Stimulated activated CD8-positive, alpha-beta memory T cell treated with anti-CD3 and anti-CD28 coated beads, Interleukin-7, amount 100 ng/mL, for 4 hours (primary cell): Measurements from ENCODE around the gene CCDC60.

Source experiments
- DNase-seq, 2 donors: peaks; one replicate each; pipeline ENCODE4 v3.0.0-alpha.2; 2020; ENCODE audit warnings: low read depth in 2 of 2

CCDC60 gene

GRCh38 chr12:119528241-119528640 lies 193.7 kb downstream of the CCDC60 start:
- no peak for DNase-seq

GRCh38 chr12:119540476-119540875 lies 205.9 kb downstream of the CCDC60 start:
- DNase-seq, result no peak

- DNase-seq, result peak; percentile 14 to 15
Measured at GRCh38 chr12:119544765-119545625, 210.5 kb downstream of the CCDC60 start.

GRCh38 chr12:119546340-119546739 lies 211.8 kb downstream of the CCDC60 start:
- DNase-seq, result no peak

DNA sequence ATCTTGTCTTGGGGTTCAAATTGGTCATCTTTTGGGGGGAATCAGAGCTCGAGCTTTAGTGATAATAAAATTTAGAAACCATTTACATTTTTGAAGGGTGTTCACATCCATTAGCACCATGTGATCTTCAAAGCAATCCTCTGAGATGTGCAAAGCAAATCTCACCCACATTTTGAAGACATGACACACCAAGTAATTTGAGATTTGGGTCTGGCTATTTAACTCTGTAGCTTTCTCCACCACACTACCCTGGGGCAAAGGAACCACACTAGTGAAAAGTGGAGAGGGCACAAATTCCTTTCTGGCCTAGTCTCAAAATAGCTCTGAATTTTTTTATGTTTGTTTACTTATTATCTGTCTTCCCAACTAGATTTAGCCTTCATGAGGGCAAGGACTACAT lies 212.5 kb downstream of the CCDC60 start:
- no peak for DNase-seq

DNA sequence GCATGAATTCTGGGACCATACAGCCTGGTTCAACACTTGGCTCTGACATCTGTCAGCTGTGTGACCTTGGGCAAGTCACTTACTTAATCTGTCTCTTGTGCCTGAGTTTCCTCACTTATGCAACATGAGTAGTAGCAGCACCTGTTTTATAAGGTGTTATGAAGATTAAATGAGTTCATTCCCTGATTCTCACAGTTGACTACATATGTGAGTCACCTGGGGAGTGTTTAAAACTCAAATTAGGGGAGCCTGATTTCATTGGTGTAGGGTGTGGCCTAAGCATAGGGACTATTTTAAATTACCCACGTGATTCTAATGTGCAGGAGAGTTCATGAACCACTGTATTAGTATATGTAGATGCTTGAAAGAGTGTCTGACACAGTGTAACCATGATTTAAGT lies 222.3 kb downstream of the CCDC60 start:
- no peak for DNase-seq

- no peak for DNase-seq
Measured at GRCh38 chr12:119565404-119565803, 230.9 kb downstream of the CCDC60 start.

GRCh38 chr12:119570771-119571170 lies 236.2 kb downstream of the CCDC60 start:
- no peak for DNase-seq

DNA sequence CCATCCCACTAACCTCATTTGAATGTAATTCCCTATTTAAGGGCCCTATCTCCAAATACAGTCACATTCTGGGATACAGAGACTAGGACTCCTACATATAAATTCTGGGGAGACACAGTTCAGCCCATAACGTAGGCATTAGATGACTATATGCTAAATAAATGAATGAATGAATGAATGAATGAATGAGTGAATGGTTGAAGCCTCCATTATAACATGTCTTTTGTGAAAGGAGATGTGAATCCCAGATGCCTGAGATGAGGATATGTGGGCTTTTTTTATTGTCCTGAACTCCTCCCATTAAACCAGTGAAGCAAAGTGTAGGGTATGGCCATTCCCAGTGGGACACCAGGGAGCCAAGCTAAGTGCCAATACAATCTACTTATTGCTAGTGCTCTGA lies 238.6 kb downstream of the CCDC60 start:
- no peak for DNase-seq

DNA sequence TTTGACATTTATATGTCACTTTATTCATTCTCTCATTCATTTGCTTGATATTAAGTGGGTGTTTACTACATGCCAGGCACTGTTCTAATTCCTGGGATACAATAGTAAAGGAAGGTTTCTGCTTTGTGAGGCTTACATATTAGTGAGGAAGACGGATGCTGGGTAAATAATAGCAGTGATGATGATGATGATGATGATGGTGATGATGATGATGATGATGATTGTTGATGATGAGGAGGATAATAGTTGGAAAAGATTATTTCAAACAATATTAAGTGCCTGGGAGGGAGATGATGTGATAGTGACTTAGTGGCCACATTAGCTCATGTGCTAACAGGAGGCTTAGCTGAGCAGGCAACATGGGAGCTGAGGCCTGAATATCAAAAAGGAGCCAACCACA lies 239.7 kb downstream of the CCDC60 start:
- no peak for DNase-seq

GRCh38 chr12:119576118-119576810 lies 241.7 kb downstream of the CCDC60 start:
- DNase-seq, result no peak

DNA sequence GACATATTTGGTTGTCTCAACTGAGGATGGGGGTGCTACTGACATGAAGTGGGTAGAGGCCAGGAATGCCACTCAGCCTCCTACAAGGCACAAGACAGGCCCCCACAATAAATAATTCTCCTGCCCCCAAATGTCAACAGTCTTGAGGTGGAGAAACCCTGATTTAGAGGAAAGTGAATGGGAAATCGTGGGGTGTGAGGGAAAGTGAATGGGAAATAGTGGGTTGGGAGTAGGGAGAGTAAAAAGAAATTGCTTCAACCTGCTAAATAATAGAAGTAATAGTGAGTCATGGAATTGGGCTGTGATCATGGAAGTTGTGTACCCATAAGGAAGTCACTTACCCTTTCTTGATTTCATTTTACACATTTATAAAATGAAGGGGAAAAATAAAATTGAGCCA lies 242.4 kb downstream of the CCDC60 start:
- DNase-seq, result no peak

GRCh38 chr12:119578112-119578511 lies 243.6 kb downstream of the CCDC60 start:
- DNase-seq, result no peak

DNA sequence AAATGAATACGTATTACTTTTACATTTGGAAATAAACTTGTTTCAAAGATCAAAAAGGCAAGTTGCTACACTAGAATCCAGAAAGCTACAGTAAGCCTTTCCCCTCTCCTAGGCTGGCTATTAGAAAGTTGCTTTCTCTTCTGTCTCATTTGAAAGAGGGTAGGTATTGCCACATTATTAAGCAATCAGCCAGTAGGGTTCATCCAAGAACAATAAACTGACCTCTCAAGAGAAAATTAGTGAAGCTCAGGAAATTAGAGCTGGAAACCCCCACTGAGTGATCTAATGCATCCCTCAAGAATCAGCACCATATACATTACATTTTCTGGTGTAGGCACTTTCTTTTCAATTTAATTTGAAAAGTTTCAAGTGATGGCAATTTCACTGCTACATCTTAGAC lies 254.6 kb downstream of the CCDC60 start:
- DNase-seq, result no peak

- no peak for DNase-seq
Measured at GRCh38 chr12:119589634-119590033, 255.1 kb downstream of the CCDC60 start.
